IPS-20b (cell line): ENCODE results near the gene GALNT13.

ENCODE experiments used
- H3K27ac ChIP-seq: one replicate; pipeline ENCODE4 v1.5.1; 2013; ENCODE audit warnings: low read length
- H3K27me3 ChIP-seq: 2 replicates; pipeline ENCODE4 v1.6.1; 2013; ENCODE audit warnings: mild to moderate bottlenecking, low read length, inconsistent platforms; ENCODE audit not compliant: insufficient read depth
- H3K36me3 ChIP-seq: 2 replicates; pipeline ENCODE4 v1.6.1; 2013; ENCODE audit warnings: low read depth, mild to moderate bottlenecking, inconsistent platforms, low read length, moderate library complexity; ENCODE audit not compliant: insufficient read depth
- H3K4me1 ChIP-seq: 2 replicates; pipeline ENCODE4 v1.6.1; 2013; ENCODE audit warnings: mild to moderate bottlenecking, control low read depth, inconsistent platforms, low read length, moderate library complexity; ENCODE audit not compliant: insufficient read depth
- H3K4me3 ChIP-seq: 2 replicates; pipeline ENCODE4 v1.5.1; 2013; ENCODE audit warnings: mild to moderate bottlenecking, low read length, inconsistent platforms
- H3K9ac ChIP-seq: 2 replicates; pipeline ENCODE4 v1.6.1; 2013; ENCODE audit warnings: low read depth, mild to moderate bottlenecking, inconsistent platforms, low read length, moderate library complexity
- H3K9me3 ChIP-seq: 2 replicates; pipeline ENCODE4 v1.6.1; 2013; ENCODE audit warnings: mild to moderate bottlenecking, low read depth, low read length, inconsistent platforms; ENCODE audit not compliant: insufficient read depth

The GALNT13 gene

GRCh38 chr2:154231021-154231420, 359.3 kb downstream of the GALNT13 start:
- Histone ChIP-seq H3K36me3 (no peaks in the 10 kb centered on the region), H3K9ac (no peak overlapping the region), H3K4me3 (no peak overlapping the region), H3K27me3 (no peaks in the 10 kb centered on the region), H3K4me1 (no peaks in the 10 kb centered on the region), H3K9me3 (no peaks in the 10 kb centered on the region), H3K27ac (no peak overlapping the region)

GRCh38 chr2:154233231-154233630, 361.5 kb downstream of the GALNT13 start:
- H3K9ac ChIP-seq = no peak overlapping the region
- no peaks in the 10 kb centered on the region for H3K36me3 ChIP-seq
- no peak overlapping the region for H3K4me3 ChIP-seq
- no peak overlapping the region for H3K27ac ChIP-seq
- no peaks in the 10 kb centered on the region for H3K4me1 ChIP-seq
- H3K9me3 ChIP-seq = no peaks in the 10 kb centered on the region
- no peaks in the 10 kb centered on the region for H3K27me3 ChIP-seq

GRCh38 chr2:154238252-154238651, 366.5 kb downstream of the GALNT13 start:
- Histone ChIP-seq H3K36me3 (no peaks in the 10 kb centered on the region), H3K27ac (no peak overlapping the region), H3K4me1 (peaks cover 5% of the 10 kb centered on the region; the same call in 1 of the 2 replicates), H3K27me3 (no peaks in the 10 kb centered on the region), H3K9ac (no peak overlapping the region), H3K4me3 (no peak overlapping the region), H3K9me3 (no peaks in the 10 kb centered on the region)

- H3K27ac ChIP-seq = no peak overlapping the region
- H3K9ac ChIP-seq = no peak overlapping the region
- H3K27me3 ChIP-seq = no peaks in the 10 kb centered on the region
Measured at GRCh38 chr2:154240316-154240715, 368.6 kb downstream of the GALNT13 start.

GRCh38 chr2:154240921-154241379, 369.2 kb downstream of the GALNT13 start:
- no peak overlapping the region for H3K27ac ChIP-seq
- no peaks in the 10 kb centered on the region for H3K36me3 ChIP-seq
- no peaks in the 10 kb centered on the region for H3K9me3 ChIP-seq
- H3K4me1 ChIP-seq = peaks cover 5% of the 10 kb centered on the region; the same call in 1 of the 2 replicates
- H3K4me3 ChIP-seq = no peak overlapping the region
- no peaks in the 10 kb centered on the region for H3K27me3 ChIP-seq
- no peak overlapping the region for H3K9ac ChIP-seq

More at GRCh38 chr2:154240316-154240715, 368.6 kb downstream of the GALNT13 start:
- Histone ChIP-seq H3K36me3 (no peaks in the 10 kb centered on the region), H3K9me3 (no peaks in the 10 kb centered on the region), H3K4me1 (peaks cover 5% of the 10 kb centered on the region; the same call in 1 of the 2 replicates), H3K4me3 (no peak overlapping the region)

- no peak overlapping the region for H3K9ac ChIP-seq
- H3K27ac ChIP-seq = no peak overlapping the region
- H3K4me3 ChIP-seq = no peak overlapping the region
- no peaks in the 10 kb centered on the region for H3K27me3 ChIP-seq
- no peaks in the 10 kb centered on the region for H3K36me3 ChIP-seq
- H3K4me1 ChIP-seq = peaks cover 5% of the 10 kb centered on the region; the same call in 1 of the 2 replicates
- H3K9me3 ChIP-seq = no peaks in the 10 kb centered on the region
Measured at GRCh38 chr2:154242687-154243086, 371.0 kb downstream of the GALNT13 start.

- Histone ChIP-seq H3K36me3 (no peaks in the 10 kb centered on the region), H3K4me1 (peaks cover 5% of the 10 kb centered on the region; the same call in 1 of the 2 replicates), H3K4me3 (no peak overlapping the region), H3K9me3 (no peaks in the 10 kb centered on the region), H3K9ac (no peak overlapping the region), H3K27me3 (no peaks in the 10 kb centered on the region), H3K27ac (no peak overlapping the region)
Measured at GRCh38 chr2:154243685-154244084, 372.0 kb downstream of the GALNT13 start.

GRCh38 chr2:154244932-154245331, 373.2 kb downstream of the GALNT13 start:
- Histone ChIP-seq H3K9me3 (no peaks in the 10 kb centered on the region), H3K9ac (no peak overlapping the region), H3K27ac (no peak overlapping the region), H3K27me3 (no peaks in the 10 kb centered on the region), H3K4me3 (no peak overlapping the region), H3K4me1 (peaks cover 5% of the 10 kb centered on the region; the same call in 1 of the 2 replicates), H3K36me3 (no peaks in the 10 kb centered on the region)

- no peak overlapping the region for H3K27ac ChIP-seq
- no peak overlapping the region for H3K4me3 ChIP-seq
- H3K27me3 ChIP-seq = no peaks in the 10 kb centered on the region
- H3K9me3 ChIP-seq = no peaks in the 10 kb centered on the region
- no peak overlapping the region for H3K9ac ChIP-seq
- H3K4me1 ChIP-seq = no peaks in the 10 kb centered on the region
- no peaks in the 10 kb centered on the region for H3K36me3 ChIP-seq
Measured at GRCh38 chr2:154247503-154247902, 375.8 kb downstream of the GALNT13 start.

GRCh38 chr2:154256136-154256535, 384.4 kb downstream of the GALNT13 start:
- Histone ChIP-seq H3K36me3 (no peaks in the 10 kb centered on the region), H3K27ac (no peak overlapping the region), H3K9me3 (no peaks in the 10 kb centered on the region), H3K27me3 (no peaks in the 10 kb centered on the region), H3K4me3 (no peak overlapping the region), H3K4me1 (no peaks in the 10 kb centered on the region), H3K9ac (no peak overlapping the region)

- H3K9ac ChIP-seq = no peak overlapping the region
Measured at GRCh38 chr2:154259030-154259429, 387.3 kb downstream of the GALNT13 start.

GRCh38 chr2:154261473-154262027, 389.8 kb downstream of the GALNT13 start:
- Histone ChIP-seq H3K9ac (no peak overlapping the region), H3K4me1 (no peaks in the 10 kb centered on the region), H3K9me3 (no peaks in the 10 kb centered on the region), H3K27ac (no peak overlapping the region), H3K27me3 (no peaks in the 10 kb centered on the region), H3K4me3 (no peak overlapping the region), H3K36me3 (no peaks in the 10 kb centered on the region)

More at GRCh38 chr2:154259030-154259429, 387.3 kb downstream of the GALNT13 start:
- no peaks in the 10 kb centered on the region for H3K9me3 ChIP-seq
- no peak overlapping the region for H3K27ac ChIP-seq
- H3K4me1 ChIP-seq = no peaks in the 10 kb centered on the region
- no peaks in the 10 kb centered on the region for H3K27me3 ChIP-seq
- no peaks in the 10 kb centered on the region for H3K36me3 ChIP-seq
- no peak overlapping the region for H3K4me3 ChIP-seq
